ENCODE measurements around the gene USP2.

USP2 gene

GRCh38 chr11:119330237-119330636 is 51.3 kb downstream of the USP2 start:
- no peak for DNase-seq (ENCODE audit: low read depth)
- no peak for TF ChIP-seq POLR2A (IDR thresholded peaks at IDR 0.05; ENCODE audit: extremely low read depth, insufficient read length)
- no peak for TF ChIP-seq CTCF (IDR thresholded peaks at IDR 0.05; ENCODE audit: low read depth, low read length)
- no peak for TF ChIP-seq MAX (IDR thresholded peaks at IDR 0.05; ENCODE audit: low read depth, low read length)
- TF ChIP-seq MYC (IDR thresholded peaks at IDR 0.05; ENCODE audit: low read depth, low read length) = no peak
- H3K4me3 ChIP-seq (ENCODE audit: low read depth, low read length) = no peak overlapping the region

- TF ChIP-seq MYC (IDR thresholded peaks at IDR 0.05; ENCODE audit: low read depth, low read length) = no peak
- TF ChIP-seq POLR2A (IDR thresholded peaks at IDR 0.05; ENCODE audit: extremely low read depth, insufficient read length) = no peak
- TF ChIP-seq MAX (IDR thresholded peaks at IDR 0.05; ENCODE audit: low read depth, low read length) = no peak
- no peak for TF ChIP-seq CTCF (IDR thresholded peaks at IDR 0.05; ENCODE audit: low read depth, low read length)
- DNase-seq (ENCODE audit: low read depth) = no peak
- H3K4me3 ChIP-seq (ENCODE audit: low read depth, low read length) = no peak overlapping the region
Observed at GRCh38 chr11:119329320-119329719, 52.2 kb downstream of the USP2 start.

- no peak for DNase-seq (ENCODE audit: low read depth)
- TF ChIP-seq MAX (IDR thresholded peaks at IDR 0.05; ENCODE audit: low read depth, low read length) = no peak
- no peak for TF ChIP-seq MYC (IDR thresholded peaks at IDR 0.05; ENCODE audit: low read depth, low read length)
- TF ChIP-seq POLR2A (IDR thresholded peaks at IDR 0.05; ENCODE audit: extremely low read depth, insufficient read length) = no peak
- TF ChIP-seq CTCF (IDR thresholded peaks at IDR 0.05; ENCODE audit: low read depth, low read length) = no peak
- H3K4me3 ChIP-seq (ENCODE audit: low read depth, low read length) = no peak overlapping the region
Observed at GRCh38 chr11:119324189-119324588, 57.3 kb downstream of the USP2 start.

- TF ChIP-seq POLR2A (IDR thresholded peaks at IDR 0.05; ENCODE audit: extremely low read depth, insufficient read length) (no peak), MYC (IDR thresholded peaks at IDR 0.05; ENCODE audit: low read depth, low read length) (peak; percentile 48; the same call in 1 of the 2 replicates), CTCF (IDR thresholded peaks at IDR 0.05; ENCODE audit: low read depth, low read length) (peak; percentile 75), MAX (IDR thresholded peaks at IDR 0.05; ENCODE audit: low read depth, low read length) (peak; percentile 54)
- DNase-seq (ENCODE audit: low read depth) = peak; percentile 79
- H3K4me3 ChIP-seq (ENCODE audit: low read depth, low read length) = no peak overlapping the region
Observed at GRCh38 chr11:119323532-119324033, 57.9 kb downstream of the USP2 start.

- DNase-seq (ENCODE audit: low read depth) = no peak
- no peak overlapping the region for H3K4me3 ChIP-seq (ENCODE audit: low read depth, low read length)
- TF ChIP-seq MYC (IDR thresholded peaks at IDR 0.05; ENCODE audit: low read depth, low read length) = no peak
- no peak for TF ChIP-seq MAX (IDR thresholded peaks at IDR 0.05; ENCODE audit: low read depth, low read length)
- TF ChIP-seq POLR2A (IDR thresholded peaks at IDR 0.05; ENCODE audit: extremely low read depth, insufficient read length) = no peak
- no peak for TF ChIP-seq CTCF (IDR thresholded peaks at IDR 0.05; ENCODE audit: low read depth, low read length)
Observed at GRCh38 chr11:119322921-119323531, 58.5 kb downstream of the USP2 start.

All from NB4 (cell line).